HFFc6 (cell line): ENCODE measurements around the gene OR51G2. TPM values are rescaled to one million over a fixed set of nuclear protein-coding genes. Genes with fewer than 3 reads are reported as not detected.
"Not testable (repeated sequence)": the region's sequence is repeated elsewhere in the genome, so short reads cannot be mapped to it uniquely, and the experiment has no call there.

Experiments
- DNase-seq: peaks from one replicate; pipeline ENCODE4 v3.0.0-alpha.2; 2018
- H3K27ac Mint-ChIP-seq: 2 replicates; pipeline ENCODE4 v1.8.0; 2020; ENCODE audit warnings: mild to moderate bottlenecking, mixed read lengths
- H3K27me3 Mint-ChIP-seq: 2 replicates; pipeline ENCODE4 v1.8.0; 2021; ENCODE audit warnings: mild to moderate bottlenecking, moderate library complexity, mixed read lengths; ENCODE audit not compliant: insufficient read depth
- H3K36me3 Mint-ChIP-seq: 2 replicates; pipeline ENCODE4 v1.8.0; 2021; ENCODE audit warnings: low read depth, mixed read lengths
- H3K4me1 Mint-ChIP-seq: 2 replicates; pipeline ENCODE4 v1.8.0; 2020; ENCODE audit warnings: low read depth, mixed read lengths
- H3K4me3 Mint-ChIP-seq: 2 replicates; pipeline ENCODE4 v1.8.0; 2020; ENCODE audit warnings: mild to moderate bottlenecking, moderate library complexity, mixed read lengths
- H3K9me3 Mint-ChIP-seq: 2 replicates; pipeline ENCODE4 v1.8.0; 2020; ENCODE audit warnings: mild to moderate bottlenecking, mixed read lengths
- CTCF ChIP-seq: fragments of 200-600 bp; sonication (generic); IDR thresholded peaks from 2 replicates; pipeline ENCODE4 v1.5.0; 2021; ENCODE audit warnings: antibody characterized with exemption, mild to moderate bottlenecking
- long read RNA-seq: library from polyadenylated mRNA; unstranded; transcript quantifications from one replicate; pipeline ENCODE4 v2.0.0, GENCODE V29; 2019
- total RNA-seq, 6 experiments: library from RNA; stranded (reverse); fragmentation: NEBNext Ultra II Directional; extraction: Animal tissue kit (Norgen Biotek cat#: 25700); gene quantifications; 2 replicates in 1 of 6; 3 replicates in 5 of 6; pipeline ENCODE4 v1.2.3, GENCODE V29; 2021

The OR51G2 gene
- not detected for total RNA-seq
- long read RNA-seq = 0 reads

GRCh38 chr11:4919250-4919649 lies at the start of gene OR51G2:
OR51G2 (minus strand) TSS chr11:4919350; CDS start chr11:4915663, 3,687 bp downstream.
- H3K4me1 Mint-ChIP-seq = no peaks in the 10 kb centered on the region
- H3K9me3 Mint-ChIP-seq = peaks cover 59% of the 10 kb centered on the region
- no peak for DNase-seq
- H3K36me3 Mint-ChIP-seq = peaks cover 20% of the 10 kb centered on the region
- no peak within 1 kb of the TSS for H3K4me3 Mint-ChIP-seq
- no peak for TF ChIP-seq CTCF
- no peak within 1 kb of the TSS for H3K27ac Mint-ChIP-seq
- H3K27me3 Mint-ChIP-seq = no peaks in the 10 kb centered on the region; the same call in 1 of the 2 replicates

GRCh38 chr11:4962816-4963215 lies 43.7 kb upstream of the OR51G2 start:
- H3K36me3 Mint-ChIP-seq = 0 out of 2 replicates have a peak, but pooled peaks cover 4% of the 10 kb centered on the region
- H3K4me3 Mint-ChIP-seq = no peak overlapping the region
- no peak overlapping the region for H3K27ac Mint-ChIP-seq
- H3K9me3 Mint-ChIP-seq = peaks cover 42% of the 10 kb centered on the region
- no peak for TF ChIP-seq CTCF
- no peak for DNase-seq
- H3K4me1 Mint-ChIP-seq = no peaks in the 10 kb centered on the region
- no peaks in the 10 kb centered on the region; the same call in 1 of the 2 replicates for H3K27me3 Mint-ChIP-seq

GRCh38 chr11:4960877-4961276 lies 41.7 kb upstream of the OR51G2 start:
- Mint-ChIP-seq H3K4me3 (no peak overlapping the region), H3K27me3 (no peaks in the 10 kb centered on the region; the same call in 1 of the 2 replicates), H3K36me3 (0 out of 2 replicates have a peak, but pooled peaks cover 4% of the 10 kb centered on the region), H3K27ac (no peak overlapping the region), H3K4me1 (no peaks in the 10 kb centered on the region), H3K9me3 (peaks cover 52% of the 10 kb centered on the region)
- no peak for DNase-seq
- TF ChIP-seq CTCF = no peak

GRCh38 chr11:4957396-4957795 lies 38.2 kb upstream of the OR51G2 start:
- Mint-ChIP-seq H3K4me1 (no peaks in the 10 kb centered on the region), H3K27ac (no peak overlapping the region), H3K36me3 (0 out of 2 replicates have a peak, but pooled peaks cover 4% of the 10 kb centered on the region), H3K4me3 (no peak overlapping the region), H3K9me3 (peaks cover 36% of the 10 kb centered on the region), H3K27me3 (no peaks in the 10 kb centered on the region)
- no peak for TF ChIP-seq CTCF
- DNase-seq = no peak

GRCh38 chr11:4955613-4956012 lies 36.5 kb upstream of the OR51G2 start, which contains the start of gene OR51A2:
OR51A2 (minus strand) TSS chr11:4955713; CDS start chr11:4955713, 0 bp downstream.
- not testable (repeated sequence) for H3K27me3 Mint-ChIP-seq, H3K4me3 Mint-ChIP-seq, H3K4me1 Mint-ChIP-seq, H3K36me3 Mint-ChIP-seq, H3K27ac Mint-ChIP-seq, DNase-seq
- H3K9me3 Mint-ChIP-seq = peaks cover 32% of the 10 kb centered on the region

GRCh38 chr11:4947505-4947904 lies 28.4 kb upstream of the OR51G2 start, which contains the start of gene OR51A4:
OR51A4 (minus strand) TSS chr11:4947605; CDS start chr11:4947100, 505 bp downstream.
- no peak for DNase-seq
- TF ChIP-seq CTCF = no peak
- H3K4me1 Mint-ChIP-seq = no peaks in the 10 kb centered on the region
- H3K9me3 Mint-ChIP-seq = peaks cover 10% of the 10 kb centered on the region
- no peaks in the 10 kb centered on the region; the same call in 1 of the 2 replicates for H3K27me3 Mint-ChIP-seq
- H3K4me3 Mint-ChIP-seq = no peak within 1 kb of the TSS
- H3K27ac Mint-ChIP-seq = no peak within 1 kb of the TSS
- H3K36me3 Mint-ChIP-seq = no peaks in the 10 kb centered on the region
